ENCODE results near the gene IMMP2L.

IMMP2L gene

DNA sequence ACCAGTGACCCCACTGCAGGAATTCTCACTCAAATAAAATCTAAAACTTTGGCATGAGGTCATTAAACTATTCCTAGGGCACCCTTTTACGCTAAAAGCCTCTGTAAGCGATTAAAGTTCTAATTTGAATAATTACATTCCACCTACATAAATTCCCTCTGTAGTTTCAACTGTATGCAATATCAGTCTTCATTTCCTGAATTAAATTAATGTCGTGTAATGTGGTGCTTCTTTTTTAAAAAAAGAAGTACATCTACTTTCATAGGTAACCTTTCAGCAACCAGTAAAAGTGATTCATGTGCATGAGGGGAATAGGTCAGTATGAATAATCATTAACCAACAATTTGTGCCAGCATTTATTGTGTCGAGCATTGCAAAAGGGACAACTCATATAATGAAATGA lies 44.7 kb downstream of the IMMP2L start:
- H3K27ac ChIP-seq, result no peak overlapping the region
- TF ChIP-seq, protein P1, sequence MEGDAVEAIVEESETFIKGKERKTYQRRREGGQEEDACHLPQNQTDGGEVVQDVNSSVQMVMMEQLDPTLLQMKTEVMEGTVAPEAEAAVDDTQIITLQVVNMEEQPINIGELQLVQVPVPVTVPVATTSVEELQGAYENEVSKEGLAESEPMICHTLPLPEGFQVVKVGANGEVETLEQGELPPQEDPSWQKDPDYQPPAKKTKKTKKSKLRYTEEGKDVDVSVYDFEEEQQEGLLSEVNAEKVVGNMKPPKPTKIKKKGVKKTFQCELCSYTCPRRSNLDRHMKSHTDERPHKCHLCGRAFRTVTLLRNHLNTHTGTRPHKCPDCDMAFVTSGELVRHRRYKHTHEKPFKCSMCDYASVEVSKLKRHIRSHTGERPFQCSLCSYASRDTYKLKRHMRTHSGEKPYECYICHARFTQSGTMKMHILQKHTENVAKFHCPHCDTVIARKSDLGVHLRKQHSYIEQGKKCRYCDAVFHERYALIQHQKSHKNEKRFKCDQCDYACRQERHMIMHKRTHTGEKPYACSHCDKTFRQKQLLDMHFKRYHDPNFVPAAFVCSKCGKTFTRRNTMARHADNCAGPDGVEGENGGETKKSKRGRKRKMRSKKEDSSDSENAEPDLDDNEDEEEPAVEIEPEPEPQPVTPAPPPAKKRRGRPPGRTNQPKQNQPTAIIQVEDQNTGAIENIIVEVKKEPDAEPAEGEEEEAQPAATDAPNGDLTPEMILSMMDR (conservative IDR thresholded peaks at IDR 0.05), result no peak
- TF ChIP-seq ZFX (IDR thresholded peaks at IDR 0.05), result no peak

DNA sequence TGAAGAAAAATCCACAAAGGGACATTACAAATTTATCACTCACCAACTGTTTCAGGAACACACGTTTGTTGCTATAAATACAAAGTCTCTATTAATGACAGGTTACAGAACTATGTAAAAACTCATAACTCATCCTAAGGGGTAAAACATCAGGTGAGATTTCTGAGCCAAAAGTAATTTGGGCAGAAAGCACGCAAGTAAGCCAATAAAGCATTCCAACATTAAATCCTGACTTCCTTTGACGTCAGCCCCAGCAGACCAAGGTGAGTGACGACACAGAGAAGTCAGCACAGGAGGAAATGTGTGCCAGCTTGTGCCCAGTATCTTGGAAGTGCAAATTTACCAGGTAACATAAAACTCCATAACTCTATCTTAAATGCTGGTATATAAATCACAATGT lies 45.7 kb downstream of the IMMP2L start:
- TF ChIP-seq, protein P1 (conservative IDR thresholded peaks at IDR 0.05), result no peak
- no peak for TF ChIP-seq ZFX (IDR thresholded peaks at IDR 0.05)
- H3K27ac ChIP-seq, result no peak overlapping the region

DNA sequence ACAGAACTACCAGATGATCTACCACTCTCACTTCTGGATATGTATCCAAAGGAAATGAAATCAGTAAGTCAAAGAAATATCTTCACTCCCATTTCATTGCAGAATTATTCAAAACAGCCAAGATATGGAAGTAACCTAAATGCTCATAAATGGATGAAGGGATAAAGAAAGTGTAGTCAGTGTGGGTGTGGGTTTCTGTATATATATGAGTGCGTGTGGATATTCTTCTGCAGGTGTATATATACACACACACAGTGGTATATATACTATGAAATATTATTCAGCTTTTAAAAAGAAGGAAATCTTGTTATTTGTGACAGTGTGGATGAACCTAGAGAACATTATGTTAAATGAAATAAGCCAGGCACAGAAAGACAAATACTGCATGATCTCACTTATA lies 48.7 kb downstream of the IMMP2L start:
- H3K27ac ChIP-seq, result no peak overlapping the region
- TF ChIP-seq, protein P1 (conservative IDR thresholded peaks at IDR 0.05), result no peak
- TF ChIP-seq ZFX (IDR thresholded peaks at IDR 0.05), result no peak

DNA sequence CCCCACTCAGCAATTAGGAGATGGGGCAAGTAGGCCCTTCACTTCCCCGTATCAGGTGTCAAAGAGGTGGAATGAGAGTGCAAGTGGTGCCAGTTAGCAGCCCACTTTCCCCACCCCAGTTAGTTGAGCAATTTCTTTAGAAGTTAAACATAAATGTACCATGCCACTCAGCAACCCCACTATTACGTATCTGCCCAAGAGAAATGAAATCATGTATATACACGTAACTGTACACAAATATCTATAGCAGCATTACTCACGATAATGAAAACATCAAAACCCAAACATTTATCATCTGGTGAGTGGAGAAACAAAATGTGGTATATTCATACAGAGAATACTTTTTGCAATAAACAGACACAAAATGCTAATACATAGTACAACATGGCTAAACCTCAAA lies 50.4 kb downstream of the IMMP2L start:
- no peak overlapping the region for H3K27ac ChIP-seq
- no peak for TF ChIP-seq ZFX (IDR thresholded peaks at IDR 0.05)
- TF ChIP-seq, protein P1 (conservative IDR thresholded peaks at IDR 0.05), result no peak

DNA sequence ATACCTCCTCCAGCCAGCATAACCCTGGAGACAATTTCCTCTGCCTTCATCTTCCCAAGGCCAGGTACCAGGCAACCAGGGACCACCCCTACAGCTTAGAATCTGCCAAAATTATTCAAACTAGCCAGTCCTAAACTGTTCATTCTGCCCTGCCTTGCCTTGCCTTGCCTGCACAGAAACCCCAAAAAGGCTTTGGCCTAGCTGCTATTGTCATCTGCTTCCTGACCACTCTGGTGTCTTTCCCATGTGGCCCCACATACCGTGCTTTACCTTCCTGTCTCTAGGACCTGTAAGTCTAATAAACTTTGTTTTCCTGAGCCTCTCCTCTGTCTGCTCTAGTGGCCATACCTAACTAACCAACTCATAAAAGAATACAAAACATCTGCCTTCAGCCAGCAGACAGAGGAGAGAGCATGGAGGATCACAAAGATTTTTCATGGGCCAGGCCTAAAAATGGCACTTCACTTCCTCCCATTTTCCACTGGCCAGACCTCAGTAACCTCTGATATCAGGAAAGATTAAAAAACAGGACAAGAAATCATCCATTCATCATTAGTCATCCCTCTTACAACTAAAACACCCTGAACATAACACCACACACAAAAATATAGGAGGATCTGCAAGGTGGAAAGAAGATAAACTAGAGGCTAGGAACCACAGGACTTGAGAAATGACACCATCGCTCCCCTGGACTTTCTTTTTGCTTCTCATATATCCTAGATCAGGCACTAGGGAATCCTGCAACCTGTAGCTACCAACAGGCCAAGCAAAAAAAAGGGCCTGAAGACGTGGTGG lies 51.5 kb downstream of the IMMP2L start:
- TF ChIP-seq, protein P1 (conservative IDR thresholded peaks at IDR 0.05), result no peak
- TF ChIP-seq ZFX (IDR thresholded peaks at IDR 0.05), result no peak
- no peak overlapping the region for H3K27ac ChIP-seq

DNA sequence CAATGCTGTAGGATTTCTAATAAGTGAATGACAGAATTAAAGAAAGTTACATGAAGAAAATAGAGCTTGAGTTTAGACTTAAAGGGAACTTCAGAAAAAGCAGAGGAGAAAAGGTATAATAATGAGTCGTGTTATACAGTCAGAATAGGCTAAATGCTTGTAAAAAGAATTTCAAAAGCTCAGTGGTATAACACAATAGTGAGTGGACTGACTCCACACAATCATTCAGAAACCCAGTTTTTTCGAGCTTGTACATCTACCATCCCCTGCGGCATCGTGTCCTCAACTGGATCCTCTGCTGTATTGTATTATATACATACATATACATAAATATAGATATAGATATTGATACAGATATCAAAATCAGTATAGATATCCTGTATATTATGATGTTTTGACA lies 52.2 kb downstream of the IMMP2L start:
- no peak overlapping the region for H3K27ac ChIP-seq
- TF ChIP-seq, protein P1 (conservative IDR thresholded peaks at IDR 0.05), result no peak

DNA sequence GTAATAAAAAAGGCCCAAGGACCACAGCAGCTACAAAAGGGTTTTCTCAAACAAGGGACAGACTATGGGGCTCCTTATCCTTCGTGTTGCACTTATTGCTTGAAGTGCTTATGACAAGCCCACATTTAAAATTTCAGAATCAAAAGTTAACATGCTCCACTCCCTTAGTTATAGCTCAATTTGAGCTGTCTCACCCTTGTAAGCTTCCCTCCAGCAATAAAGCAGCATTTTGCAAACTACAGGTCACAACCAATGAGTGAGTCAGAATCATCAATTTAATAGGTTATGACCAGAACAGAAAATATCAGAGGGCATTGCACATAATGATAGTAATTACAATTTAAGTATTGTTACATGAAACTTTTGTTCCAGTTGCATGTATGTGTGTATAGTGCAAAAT lies 53.0 kb downstream of the IMMP2L start:
- TF ChIP-seq, protein P1 (conservative IDR thresholded peaks at IDR 0.05), result no peak
- no peak for TF ChIP-seq ZFX (IDR thresholded peaks at IDR 0.05)
- H3K27ac ChIP-seq, result no peak overlapping the region

Data from C4-2B (cell line).